CD4-positive, alpha-beta T cell treated with Interleukin-12 subunit alpha and Interleukin-12 subunit beta, for 1 hour (primary cell): ENCODE results near the gene PIK3R6.
A peak's percentile ranks its signal among the peaks of the same experiment; 100 is the strongest.

Source experiments
- DNase-seq: peaks from one replicate; pipeline ENCODE4 v3.0.0-alpha.2; 2020

The PIK3R6 gene

GRCh38 chr17:8791910-8792270 is 75.6 kb downstream of the PIK3R6 start:
- DNase-seq, result no peak

- DNase-seq, result no peak
Measured at GRCh38 chr17:8791248-8791909, 76.1 kb downstream of the PIK3R6 start.

GRCh38 chr17:8789743-8790142 is 77.7 kb downstream of the PIK3R6 start:
- no peak for DNase-seq

GRCh38 chr17:8788998-8789397 is 78.5 kb downstream of the PIK3R6 start:
- DNase-seq, result no peak

DNA sequence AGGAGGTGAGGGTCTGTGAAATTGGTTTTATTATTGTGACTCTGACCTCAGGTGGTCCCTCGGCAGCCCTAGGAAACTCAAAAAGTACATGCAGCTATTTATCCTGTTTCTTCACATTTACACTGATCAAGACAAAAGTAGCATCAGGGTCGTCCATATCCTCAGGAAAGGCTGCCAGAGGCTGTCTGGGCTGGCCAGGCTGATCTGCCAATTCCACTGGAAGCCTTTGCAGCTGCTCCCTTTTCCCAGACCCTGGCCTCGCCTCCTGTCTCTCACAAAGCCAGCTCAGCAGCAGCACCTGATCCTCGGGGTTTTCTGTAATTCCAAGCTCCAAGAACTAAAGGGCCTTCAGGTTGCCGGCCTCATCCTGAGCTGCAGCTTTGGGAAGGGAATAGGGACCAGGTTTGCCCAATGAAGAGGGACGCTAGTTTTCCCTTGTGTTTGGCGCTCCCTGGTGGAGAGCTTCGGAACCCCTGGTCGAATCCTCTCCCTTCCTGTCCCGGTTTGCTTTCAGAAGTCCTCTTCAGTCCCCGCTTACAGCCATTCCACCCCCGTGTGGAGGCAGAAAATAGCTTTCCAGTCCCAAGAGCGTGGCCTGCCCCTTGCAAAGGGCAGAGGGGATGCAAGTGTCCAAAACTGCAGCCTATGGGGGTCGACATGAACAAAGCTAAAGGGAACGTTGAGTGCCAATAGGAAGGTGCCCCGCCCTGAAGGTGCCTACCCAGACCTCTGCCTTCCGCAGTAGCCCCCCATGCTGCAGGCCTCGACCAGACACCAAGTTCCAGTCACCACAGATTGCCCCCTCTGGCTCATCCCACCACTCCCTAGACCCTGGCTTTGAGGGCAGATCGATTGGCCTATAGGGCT is 81.7 kb downstream of the PIK3R6 start:
- peak; percentile 54 for DNase-seq

GRCh38 chr17:8782176-8782575 is 85.3 kb downstream of the PIK3R6 start:
- DNase-seq, result no peak

DNA sequence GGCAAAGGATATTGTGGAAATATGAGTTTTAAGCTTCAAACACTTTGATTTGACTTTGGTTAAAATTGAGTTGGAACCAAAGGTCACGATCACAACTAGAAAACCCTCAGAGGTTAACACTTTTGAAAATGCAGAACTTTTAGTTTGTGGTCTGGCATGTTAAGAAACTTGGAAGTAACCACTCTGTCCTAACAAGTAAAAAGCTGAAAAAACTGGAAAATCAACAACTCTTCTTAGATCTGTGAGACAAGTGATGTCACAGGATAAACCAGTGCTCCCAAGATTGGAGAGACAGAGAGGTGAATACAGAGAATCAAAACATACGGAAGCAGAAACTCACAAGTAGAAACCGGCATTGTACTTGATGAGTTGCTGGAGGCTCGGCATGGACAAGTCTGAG is 85.7 kb downstream of the PIK3R6 start:
- DNase-seq, result no peak

GRCh38 chr17:8776881-8777280 is 90.6 kb downstream of the PIK3R6 start:
- no peak for DNase-seq

DNA sequence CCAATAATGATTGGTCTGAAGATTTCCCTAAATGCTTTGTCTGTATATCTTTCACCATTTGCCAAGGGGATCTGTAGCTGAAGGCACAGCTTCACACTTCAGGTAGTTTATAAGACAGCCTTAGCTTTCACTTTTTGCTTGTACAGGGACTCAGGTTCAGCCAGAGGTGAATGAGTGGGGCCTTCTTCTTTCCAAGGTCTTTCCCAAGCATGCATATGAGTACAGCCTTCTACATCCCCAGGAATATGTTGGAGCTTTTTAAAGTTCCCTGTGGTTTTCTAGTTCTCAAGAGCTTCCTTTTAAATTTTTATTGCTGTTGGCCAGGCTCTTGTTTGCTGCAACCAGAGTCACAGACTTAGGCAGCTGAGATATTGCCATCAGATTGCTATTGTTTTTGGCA is 91.2 kb downstream of the PIK3R6 start:
- DNase-seq, result no peak

DNA sequence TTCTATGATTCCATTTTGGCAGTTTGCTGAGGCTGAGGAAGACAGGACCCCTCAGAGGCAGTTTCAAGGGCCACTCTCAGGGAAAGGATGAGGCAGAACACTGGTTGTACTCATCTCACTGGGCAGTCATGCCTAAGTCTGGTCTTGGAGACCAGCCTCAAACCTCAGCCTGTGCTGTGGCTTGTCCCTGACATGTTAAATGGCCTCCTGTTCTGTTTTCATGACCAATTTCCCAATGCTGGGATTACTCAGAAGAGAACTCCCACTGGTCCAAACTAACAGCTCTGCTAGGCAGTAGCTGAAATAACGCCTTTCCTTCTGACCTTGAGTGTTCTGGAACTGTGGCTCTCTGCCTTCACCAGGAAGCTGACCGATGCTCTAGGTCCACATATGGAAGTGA is 100.7 kb downstream of the PIK3R6 start:
- no peak for DNase-seq

DNA sequence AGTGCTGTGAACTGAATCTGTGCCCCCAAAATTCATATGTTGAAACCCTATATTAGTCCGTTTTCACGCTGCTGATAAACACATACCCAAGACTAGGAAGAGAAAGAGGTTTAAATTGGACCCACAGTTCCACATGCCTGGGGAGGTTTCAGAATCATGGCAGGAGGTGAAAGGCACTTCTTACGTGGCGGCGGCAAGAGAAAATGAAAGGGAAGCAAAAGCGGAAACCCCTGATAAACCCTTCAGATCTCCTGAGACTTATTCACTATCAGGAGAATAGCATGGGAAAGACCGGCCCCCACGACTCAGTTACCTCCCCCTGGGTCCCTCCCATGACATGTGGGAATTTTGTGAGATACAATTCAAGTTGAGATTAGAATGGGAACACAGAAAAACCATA is 105.5 kb downstream of the PIK3R6 start:
- no peak for DNase-seq

GRCh38 chr17:8758137-8758596 is 109.3 kb downstream of the PIK3R6 start, which contains the start of gene SPDYE4:
SPDYE4 (minus strand) TSS chr17:8758546; CDS start chr17:8758382, 164 bp downstream.
- no peak for DNase-seq

DNA sequence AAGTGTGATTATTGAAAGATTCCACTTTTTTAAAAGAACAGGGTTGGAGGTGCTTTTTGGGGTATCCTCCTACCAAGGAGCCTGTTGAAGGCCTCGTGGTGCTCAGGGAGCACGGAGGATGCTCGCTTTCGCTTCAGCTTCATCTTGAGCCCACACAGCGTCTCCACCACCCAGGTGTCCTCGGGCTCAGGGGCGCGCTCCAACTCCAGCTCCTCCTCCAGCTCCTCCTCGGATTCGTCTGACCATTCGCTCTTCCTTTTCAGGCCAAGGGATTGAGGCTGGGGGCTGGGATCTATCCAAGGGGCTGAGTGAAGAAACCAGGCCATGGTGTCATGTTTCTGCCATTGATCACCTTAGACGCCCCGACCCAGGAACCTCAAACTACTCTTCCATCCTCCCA is 110.3 kb downstream of the PIK3R6 start:
- no peak for DNase-seq

GRCh38 chr17:8755590-8756255 is 111.8 kb downstream of the PIK3R6 start:
- DNase-seq, result no peak

DNA sequence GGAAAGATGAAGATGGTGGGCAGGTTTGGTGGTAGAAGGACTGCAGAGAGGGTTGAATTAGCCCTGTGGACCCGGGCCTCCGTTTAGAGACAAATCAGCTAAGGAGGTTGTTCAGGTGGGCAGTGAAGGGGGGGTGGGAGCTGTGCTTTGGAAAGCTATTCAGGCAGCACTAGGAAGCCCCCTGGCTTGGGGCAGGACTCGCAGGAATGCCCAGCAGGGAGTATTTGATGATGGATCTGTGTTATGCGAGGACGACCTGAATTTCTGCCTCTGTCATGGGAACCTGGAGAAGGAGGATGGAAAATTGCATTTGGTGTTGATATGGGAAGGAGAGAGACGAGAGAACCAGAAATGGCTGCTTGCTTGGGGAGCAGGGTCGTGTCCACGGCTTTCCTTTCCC is 112.6 kb downstream of the PIK3R6 start:
- DNase-seq, result no peak

DNA sequence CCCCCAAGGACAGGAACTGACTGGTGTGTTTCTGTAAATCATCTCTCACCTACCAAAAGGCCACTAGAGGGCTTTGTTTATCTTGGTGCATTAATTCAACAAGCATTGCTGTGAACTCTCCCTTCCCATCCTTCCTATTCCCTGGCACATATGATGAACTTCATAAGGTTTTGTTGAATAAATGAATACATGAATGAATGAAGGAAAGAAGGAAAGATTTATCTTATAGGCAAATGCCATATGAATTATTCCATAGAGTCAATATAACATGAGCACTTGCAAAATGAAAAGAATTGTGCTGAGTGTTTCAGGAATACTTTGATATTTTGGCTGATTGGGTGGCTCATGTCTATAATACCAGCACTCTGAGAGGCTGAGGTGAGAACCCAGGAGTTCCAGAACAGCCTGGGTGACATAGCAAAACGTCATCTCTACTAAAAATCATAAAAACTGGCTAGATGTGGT is 113.5 kb downstream of the PIK3R6 start:
- DNase-seq, result peak; percentile 16

DNA sequence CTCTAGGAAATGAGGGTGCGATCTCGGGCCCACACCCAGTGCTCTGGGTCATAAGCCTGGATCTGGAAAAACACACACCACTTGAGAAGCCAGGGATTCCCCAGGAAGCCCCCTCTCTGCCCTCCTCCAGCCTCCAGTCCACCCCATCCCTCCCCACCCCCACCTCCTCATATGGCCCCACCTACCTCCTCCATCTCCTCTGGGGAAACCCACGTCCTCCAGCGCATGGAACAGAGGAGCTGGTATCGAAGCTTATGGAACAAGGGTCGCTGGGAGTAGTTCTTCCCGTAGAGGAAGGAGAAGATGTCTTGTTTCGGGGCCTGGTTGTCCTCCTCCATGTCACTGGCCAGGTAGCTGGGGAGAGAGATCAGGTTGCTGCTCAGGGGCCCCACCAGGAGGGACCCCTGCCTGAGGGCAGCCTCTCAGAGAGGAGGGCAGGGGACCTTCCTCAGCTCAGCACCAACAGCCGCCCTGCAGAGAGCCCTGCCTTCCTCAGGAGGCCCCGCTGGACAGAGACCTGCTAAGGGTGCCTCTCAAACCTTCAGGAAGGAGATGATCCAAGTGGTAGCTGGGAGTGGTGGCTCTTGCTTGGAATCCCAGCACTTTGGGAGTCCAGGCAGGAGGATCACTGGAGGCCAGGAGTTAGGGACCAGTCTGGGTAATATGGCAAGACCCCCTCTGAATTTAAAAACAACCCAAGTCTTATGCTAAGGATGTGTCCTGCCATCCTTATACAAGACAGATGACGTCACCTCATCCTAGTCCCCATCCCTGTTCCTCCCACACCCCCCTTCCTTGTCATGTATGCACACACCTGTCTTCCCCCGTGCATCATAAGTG is 114.1 kb downstream of the PIK3R6 start:
- DNase-seq, result no peak
